GM12865 (cell line): ENCODE data around the gene TNFRSF1A.

Source experiments
- DNase-seq: peaks from one replicate; pipeline ENCODE4 v3.0.0; 2010; ENCODE audit warnings: low read depth
- H3K4me3 ChIP-seq: 2 replicates; pipeline ENCODE4 v1.5.1; 2011; ENCODE audit warnings: mild to moderate bottlenecking, low read depth, low read length, control low read depth
- TF ChIP-seq, protein P1 (sequence below): IDR thresholded peaks from 2 replicates; pipeline ENCODE4 v1.5.1; 2011; ENCODE audit warnings: low read length, control low read depth, low read depth, inconsistent platforms; ENCODE audit not compliant: insufficient read depth; ENCODE audit errors: missing control alignments

TNFRSF1A gene

DNA sequence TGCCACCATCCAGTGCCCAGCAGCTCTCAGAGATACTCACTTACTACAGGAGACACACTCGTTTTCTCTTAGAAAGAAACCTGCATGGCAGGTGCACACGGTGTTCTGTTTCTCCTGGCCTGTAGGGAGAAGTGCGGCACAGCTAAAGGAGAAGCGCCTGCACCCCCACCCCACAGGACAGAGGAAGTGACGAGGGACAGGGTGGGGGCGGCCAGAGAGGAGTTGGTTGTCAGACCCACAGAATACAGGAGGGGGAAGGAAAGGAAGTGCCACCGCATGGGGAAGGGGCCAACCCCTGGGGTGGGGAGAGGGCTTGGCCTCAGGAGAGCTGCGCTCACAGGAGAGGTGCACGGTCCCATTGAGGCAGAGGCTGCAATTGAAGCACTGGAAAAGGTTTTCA lies 8.8 kb downstream of the TNFRSF1A start:
- no peak overlapping the region for H3K4me3 ChIP-seq
- TF ChIP-seq, protein P1, sequence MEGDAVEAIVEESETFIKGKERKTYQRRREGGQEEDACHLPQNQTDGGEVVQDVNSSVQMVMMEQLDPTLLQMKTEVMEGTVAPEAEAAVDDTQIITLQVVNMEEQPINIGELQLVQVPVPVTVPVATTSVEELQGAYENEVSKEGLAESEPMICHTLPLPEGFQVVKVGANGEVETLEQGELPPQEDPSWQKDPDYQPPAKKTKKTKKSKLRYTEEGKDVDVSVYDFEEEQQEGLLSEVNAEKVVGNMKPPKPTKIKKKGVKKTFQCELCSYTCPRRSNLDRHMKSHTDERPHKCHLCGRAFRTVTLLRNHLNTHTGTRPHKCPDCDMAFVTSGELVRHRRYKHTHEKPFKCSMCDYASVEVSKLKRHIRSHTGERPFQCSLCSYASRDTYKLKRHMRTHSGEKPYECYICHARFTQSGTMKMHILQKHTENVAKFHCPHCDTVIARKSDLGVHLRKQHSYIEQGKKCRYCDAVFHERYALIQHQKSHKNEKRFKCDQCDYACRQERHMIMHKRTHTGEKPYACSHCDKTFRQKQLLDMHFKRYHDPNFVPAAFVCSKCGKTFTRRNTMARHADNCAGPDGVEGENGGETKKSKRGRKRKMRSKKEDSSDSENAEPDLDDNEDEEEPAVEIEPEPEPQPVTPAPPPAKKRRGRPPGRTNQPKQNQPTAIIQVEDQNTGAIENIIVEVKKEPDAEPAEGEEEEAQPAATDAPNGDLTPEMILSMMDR: no peak
- no peak for DNase-seq

DNA sequence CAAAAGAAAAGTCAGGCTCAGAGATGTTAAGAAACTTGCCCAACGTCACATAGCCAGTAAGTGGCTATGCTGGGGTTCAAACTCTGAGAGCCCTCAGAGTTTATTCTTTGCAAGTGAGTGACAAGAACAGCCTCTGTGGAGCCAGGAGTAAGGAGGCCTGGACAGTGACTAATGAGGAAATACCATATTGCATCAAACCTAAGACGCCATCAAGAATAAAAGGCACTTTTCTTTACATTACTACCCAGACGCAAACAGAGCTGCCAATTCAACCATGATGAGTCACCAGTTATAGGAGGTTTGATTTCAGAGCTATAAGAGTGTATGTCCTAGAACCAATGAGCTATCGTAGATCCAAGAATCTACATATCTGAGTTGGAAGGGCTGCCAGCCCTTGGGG lies 9.4 kb downstream of the TNFRSF1A start:
- H3K4me3 ChIP-seq: no peak overlapping the region
- TF ChIP-seq, protein P1: no peak
- no peak for DNase-seq

DNA sequence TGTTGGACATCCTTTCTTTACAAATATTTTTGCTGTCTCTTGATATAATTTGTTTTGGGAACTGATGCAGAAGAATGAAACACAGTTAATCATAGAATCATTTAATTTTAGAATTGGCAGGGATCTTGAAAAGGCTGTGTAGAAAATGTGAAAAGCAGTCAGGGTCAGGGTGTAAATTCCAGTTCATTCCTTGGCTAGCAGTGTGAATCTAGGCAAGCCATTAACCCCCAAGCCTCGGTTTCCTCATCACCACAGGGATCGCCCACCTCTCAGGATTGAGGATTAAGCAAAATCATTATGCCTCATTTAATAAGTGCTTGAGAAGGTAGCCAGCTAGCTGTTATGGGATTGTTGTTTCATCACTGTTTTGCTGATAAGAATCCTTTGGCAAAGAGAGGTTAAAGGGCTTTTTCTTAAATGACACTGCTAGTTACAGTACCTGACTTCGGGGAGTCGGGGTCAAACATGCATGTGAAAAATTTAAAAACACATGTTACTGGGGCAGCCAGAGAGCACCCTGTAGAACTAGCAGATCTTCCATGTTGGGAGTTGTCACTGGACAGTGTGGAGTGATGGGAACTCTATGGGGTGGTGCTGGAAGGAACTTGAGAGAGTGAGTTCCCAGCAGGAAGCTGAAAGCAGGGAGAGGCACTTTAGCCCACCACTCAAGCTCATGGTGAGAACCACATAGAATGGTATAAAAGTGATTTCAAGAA lies 10.7 kb downstream of the TNFRSF1A start:
- TF ChIP-seq, protein P1: no peak
- H3K4me3 ChIP-seq: no peak overlapping the region
- DNase-seq: no peak

DNA sequence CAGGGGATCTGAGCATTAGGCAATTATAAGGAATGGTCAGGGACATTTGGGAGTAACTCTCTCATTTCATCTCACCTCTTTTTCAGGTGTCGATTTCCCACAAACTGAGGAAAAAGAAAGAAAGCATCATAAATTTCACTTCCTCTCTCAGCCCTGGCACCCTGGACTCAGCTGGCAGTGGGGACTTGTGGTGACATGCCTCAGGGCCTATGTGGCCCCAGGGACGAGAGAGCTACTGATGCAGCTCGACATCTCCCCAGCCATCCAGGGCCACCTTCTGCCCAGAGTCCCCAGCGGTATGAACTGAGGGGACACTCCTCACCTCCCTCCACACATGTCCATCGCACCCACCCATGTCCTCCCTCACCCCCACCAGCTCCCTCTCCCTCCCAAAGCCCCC lies 11.7 kb downstream of the TNFRSF1A start:
- no peak overlapping the region for H3K4me3 ChIP-seq
- peak; percentile 55 for DNase-seq
- TF ChIP-seq, protein P1: no peak

DNA sequence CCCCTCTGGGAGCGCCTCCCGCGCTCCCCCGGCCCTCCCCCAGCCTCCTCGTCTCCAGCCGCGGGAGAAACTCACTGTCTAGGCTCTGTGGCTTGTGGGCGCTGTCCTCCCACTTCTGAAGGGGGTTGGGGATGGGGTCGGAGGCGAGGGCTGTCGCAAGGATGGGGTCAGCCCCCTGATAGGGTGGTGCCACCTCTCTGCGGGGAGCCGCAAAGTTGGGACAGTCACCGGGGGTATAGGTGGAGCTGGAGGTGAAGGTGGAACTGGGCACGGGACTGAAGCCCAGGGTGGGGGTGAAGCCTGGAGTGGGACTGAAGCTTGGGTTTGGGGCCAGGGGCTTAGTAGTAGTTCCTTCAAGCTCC lies 12.2 kb downstream of the TNFRSF1A start:
- TF ChIP-seq, protein P1: no peak
- no peak for DNase-seq
- H3K4me3 ChIP-seq: no peak overlapping the region

DNA sequence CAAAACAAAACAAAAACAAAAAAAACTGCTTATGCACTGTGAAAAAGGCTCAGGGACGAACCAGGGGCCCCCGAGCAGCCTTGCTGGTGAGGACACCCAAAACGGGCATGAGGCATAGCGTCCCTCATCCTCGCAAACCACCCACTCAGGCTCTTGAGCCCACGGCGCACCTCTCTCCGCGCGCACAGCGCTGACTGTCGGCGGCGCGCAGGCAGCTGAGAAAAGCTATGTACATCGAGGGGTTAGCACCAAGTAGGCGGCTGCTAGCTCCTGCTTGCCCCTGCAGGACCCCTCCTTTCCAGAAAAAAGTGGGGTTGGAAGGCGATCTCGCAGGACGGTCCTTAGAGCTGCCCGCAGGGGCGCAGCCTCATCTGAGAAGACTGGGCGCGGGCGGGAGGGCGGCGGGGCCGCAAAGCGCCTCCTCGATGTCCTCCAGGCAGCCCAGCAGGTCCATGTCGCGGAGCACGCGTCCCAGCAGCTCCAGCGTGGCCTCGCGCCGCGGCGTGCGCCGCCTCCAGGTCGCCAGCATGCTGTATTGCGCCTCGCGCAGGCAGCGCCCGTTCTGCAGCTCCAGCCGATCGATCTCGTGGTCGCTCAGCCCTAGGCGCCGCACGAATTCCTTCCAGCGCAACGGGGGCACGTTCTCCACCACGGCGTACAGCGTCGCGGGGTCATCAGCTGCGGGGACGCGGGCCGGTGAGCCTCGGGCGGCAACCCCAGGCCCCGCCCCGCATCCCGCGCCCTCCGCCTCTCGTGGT lies 12.8 kb downstream of the TNFRSF1A start:
- H3K4me3 ChIP-seq: no peak overlapping the region
- DNase-seq: no peak
- TF ChIP-seq, protein P1: no peak
